Kidney (tissue), 14 donors: ENCODE measurements around the gene SECTM1. TPM values are rescaled to one million over a fixed set of nuclear protein-coding genes. Genes with fewer than 3 reads are reported as not detected.

Source experiments
- DNase-seq, 5 donors: peaks; one replicate each; pipeline ENCODE4 v3.0.0-alpha.2; 2013 to 2020
- FAIRE-seq: peaks from 2 replicates; lab custom pipeline; 2012; peaks lifted over from hg19 to GRCh38; lab: Jason Lieb, UNC
- H3K27ac ChIP-seq, 2 donors: one replicate each; pipeline ENCODE4 v1.7.0; 2013; ENCODE audit warnings: low read depth in 2 of 2, low read length in 2 of 2, inconsistent platforms in 1 of 2
- H3K27me3 ChIP-seq: one replicate; pipeline ENCODE4 v1.7.1; 2013; ENCODE audit warnings: low read length, inconsistent platforms; ENCODE audit not compliant: control insufficient read depth, insufficient read depth
- H3K36me3 ChIP-seq, 3 donors: one replicate each; pipeline versions ENCODE4 v1.7.0 to v1.7.1; 2013; ENCODE audit warnings: low read length in 3 of 3, control low read depth in 1 of 3, inconsistent platforms in 1 of 3; ENCODE audit not compliant: insufficient read depth in 3 of 3, control insufficient read depth in 2 of 3
- H3K4me1 ChIP-seq, 3 donors: one replicate each; pipeline versions ENCODE4 v1.7.0 to v1.7.1; 2013; ENCODE audit warnings: low read length in 3 of 3, inconsistent platforms in 1 of 3, low read depth in 1 of 3; ENCODE audit not compliant: control insufficient read depth in 2 of 3, insufficient read depth in 2 of 3
- H3K4me3 ChIP-seq, 3 donors: one replicate each; pipeline versions ENCODE4 v1.7.0 to v1.8.1; 2013; ENCODE audit warnings: low read length in 3 of 3, control low read depth in 1 of 3, inconsistent platforms in 1 of 3
- H3K9ac ChIP-seq, 3 donors: one replicate each; pipeline versions ENCODE4 v1.7.0 to v1.7.1; 2013; ENCODE audit warnings: low read length in 3 of 3, control low read depth in 1 of 3, inconsistent platforms in 1 of 3
- H3K9me3 ChIP-seq, 3 donors: one replicate each; pipeline versions ENCODE4 v1.7.0 to v1.7.1; 2013; ENCODE audit warnings: low read length in 3 of 3, control low read depth in 1 of 3, inconsistent platforms in 1 of 3; ENCODE audit not compliant: control insufficient read depth in 2 of 3, insufficient read depth in 1 of 3
- CTCF ChIP-seq: IDR thresholded peaks from 3 replicates; pipeline ENCODE4 v1.5.1; 2012; ENCODE audit warnings: mild to moderate bottlenecking, moderate library complexity, borderline replicate concordance; ENCODE audit not compliant: insufficient read depth; ENCODE audit errors: extremely low read depth
- intact Hi-C: fragments of 100-400 bp; cut with DNase I; formaldehyde crosslinking; loops from one replicate; pipeline ENCODE4 v1.11.1; 2022
- polyA plus RNA-seq: library from polyadenylated mRNA; stranded (reverse); fragments of 350-450 nt; fragmentation: Illumina TruSeq; extraction: RNeasy Lipid Tissue Mini Kit (QIAGEN cat#74804); gene quantifications from one replicate; pipeline ENCODE4 v1.2.3, GENCODE V29; 2014; ENCODE audit warnings: low read depth, low replicate concordance; ENCODE audit not compliant: insufficient read depth
- total RNA-seq: library from RNA; stranded (reverse); fragmentation: NEBNext Ultra II Directional; extraction: Animal tissue kit (Norgen Biotek cat#: 25700); gene quantifications from one replicate; pipeline ENCODE4 v1.2.1, GENCODE V29; 2021
- donor health status: control.
- donor health status: control.
- donor health status: control.
- donor health status: control.
- donor health status: control.
- donor health status: DM: yes; HTN: yes; CAD: no.
- donor health status: Normal renal cell carcinoma (clear cell type).

The SECTM1 gene
- total and polyA plus RNA-seq, 2 donors from 2014 or later: 15.4 to 87.5 TPM

GRCh38 chr17:82342361-82343079 is 9.0 kb upstream of the SECTM1 start:
- no peak overlapping the region for H3K27ac ChIP-seq
- no peak for TF ChIP-seq CTCF
- H3K4me3 ChIP-seq: no peak overlapping the region
- no peaks in the 10 kb centered on the region for H3K36me3 ChIP-seq
- FAIRE-seq: no peak
- DNase-seq: no peak
- H3K9me3 ChIP-seq: no peaks in the 10 kb centered on the region
- H3K9ac ChIP-seq: no peak overlapping the region
- H3K27me3 ChIP-seq: no peaks in the 10 kb centered on the region
- intact Hi-C loops: no loop called here
- peaks cover 0 to 8% (median 0%) of the 10 kb centered on the region in 3 donors for H3K4me1 ChIP-seq

GRCh38 chr17:82339634-82340580 is 6.3 kb upstream of the SECTM1 start:
- peak overlapping the region in 2 of 3 donors; percentile 41 to 65 for H3K9ac ChIP-seq
- H3K4me1 ChIP-seq: peaks cover 0 to 12% (median 0%) of the 10 kb centered on the region in 3 donors
- no peak overlapping the region for H3K27ac ChIP-seq
- FAIRE-seq: no peak
- no peak for TF ChIP-seq CTCF
- DNase-seq: no peak
- no peaks in the 10 kb centered on the region for H3K36me3 ChIP-seq
- H3K4me3 ChIP-seq: peak overlapping the region in 1 of 3 donors; percentile 47
- no peaks in the 10 kb centered on the region for H3K9me3 ChIP-seq
- intact Hi-C loops: no loop called here
- no peaks in the 10 kb centered on the region for H3K27me3 ChIP-seq

- FAIRE-seq: no peak
- Histone ChIP-seq H3K27me3 (no peaks in the 10 kb centered on the region), H3K36me3 (no peaks in the 10 kb centered on the region), H3K9ac (peak overlapping the region in 2 of 3 donors; percentile 41 to 65), H3K4me3 (peak overlapping the region in 2 of 3 donors; percentile 47 to 54), H3K27ac (peak overlapping the region in 1 of 2 donors; percentile 32), H3K9me3 (no peaks in the 10 kb centered on the region), H3K4me1 (peaks cover 0 to 21% (median 0%) of the 10 kb centered on the region in 3 donors)
- intact Hi-C loops: no loop called here
- TF ChIP-seq CTCF: no peak
- DNase-seq: peak in 1 of 5 donors; percentile 84
Measured at GRCh38 chr17:82338858-82339633, 5.5 kb upstream of the SECTM1 start.
